HEK293 (cell line): Measurements from ENCODE around the gene MRPL23.

ENCODE experiments used
- CTCF ChIP-seq: fragments of 450-650 bp; formaldehyde crosslinking; IDR thresholded peaks from 2 replicates; pipeline ENCODE4 v1.5.1; 2016; ENCODE audit warnings: missing biosample characterization, missing genetic modification characterization
- SETDB1 ChIP-seq: IDR thresholded peaks from one replicate; pipeline ENCODE4 v1.6.1; 2017; ENCODE audit warnings: mild to moderate bottlenecking, low read length, moderate library complexity, mixed read lengths; ENCODE audit not compliant: insufficient read length
- ZNF274 ChIP-seq, 2 experiments: fragments of 200-500 bp in 1 of 2; fragments of 450-650 bp in 1 of 2; sonication (Bioruptor generic) in 1 of 2; formaldehyde crosslinking in 1 of 2; IDR thresholded peaks; 2 replicates each; pipeline versions ENCODE4 v1.5.1 to v1.6.1; 2014 to 2016; ENCODE audit warnings: borderline replicate concordance in 1 of 2, inconsistent platforms in 1 of 2, low read length in 1 of 2, missing biosample characterization in 1 of 2, missing genetic modification characterization in 1 of 2
- ZNF664 ChIP-seq: fragments of 450-650 bp; formaldehyde crosslinking; IDR thresholded peaks from 2 replicates; pipeline ENCODE4 v1.5.1; 2016; ENCODE audit warnings: missing biosample characterization, missing genetic modification characterization
- ZNF785 ChIP-seq: fragments of 450-650 bp; formaldehyde crosslinking; IDR thresholded peaks from 2 replicates; pipeline ENCODE4 v1.5.1; 2016; ENCODE audit warnings: missing biosample characterization, missing genetic modification characterization

- TF ChIP-seq CTCF (no peak), ZNF274 (IDR thresholded peaks at IDR 0.05; ENCODE audit: low read length) (no peak), ZNF274 (tag by site-specific recombination; IDR thresholded peaks at IDR 0.05; ENCODE audit: borderline replicate concordance) (no peak), ZNF785 (tag by site-specific recombination) (no peak), ZNF664 (tag by site-specific recombination) (no peak), SETDB1 (no peak)
Observed at GRCh38 chr11:1937616-1938342, 9.4 kb upstream of the MRPL23 start.
